ENCODE results near the gene PLA2G12A. TPM values are rescaled to one million over a fixed set of nuclear protein-coding genes. Genes with fewer than 3 reads are reported as not detected.

PLA2G12A gene
- total RNA-seq, 1 experiment from 2014 or later: 37.9 TPM

DNA sequence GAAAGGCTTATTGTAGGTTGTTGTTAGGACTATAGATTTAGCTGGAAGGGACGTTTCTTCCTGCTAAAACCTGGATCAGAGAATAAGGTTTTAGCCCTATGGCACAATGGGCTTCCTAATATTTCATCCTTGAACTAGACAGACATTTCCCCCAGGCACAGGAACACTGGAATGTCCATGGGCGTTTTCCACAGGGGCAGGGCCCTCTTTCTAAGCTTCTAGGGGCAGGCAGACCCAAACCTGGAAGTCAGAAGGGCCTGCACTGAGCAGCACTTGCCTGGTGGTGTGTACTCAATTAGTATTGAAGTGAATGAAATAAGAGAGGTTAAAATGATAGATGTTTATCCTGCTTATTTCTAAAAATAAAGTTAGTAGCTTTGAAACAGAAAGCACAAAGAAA, 67.8 kb downstream of the PLA2G12A start (continued):
- TF ChIP-seq, protein P1, sequence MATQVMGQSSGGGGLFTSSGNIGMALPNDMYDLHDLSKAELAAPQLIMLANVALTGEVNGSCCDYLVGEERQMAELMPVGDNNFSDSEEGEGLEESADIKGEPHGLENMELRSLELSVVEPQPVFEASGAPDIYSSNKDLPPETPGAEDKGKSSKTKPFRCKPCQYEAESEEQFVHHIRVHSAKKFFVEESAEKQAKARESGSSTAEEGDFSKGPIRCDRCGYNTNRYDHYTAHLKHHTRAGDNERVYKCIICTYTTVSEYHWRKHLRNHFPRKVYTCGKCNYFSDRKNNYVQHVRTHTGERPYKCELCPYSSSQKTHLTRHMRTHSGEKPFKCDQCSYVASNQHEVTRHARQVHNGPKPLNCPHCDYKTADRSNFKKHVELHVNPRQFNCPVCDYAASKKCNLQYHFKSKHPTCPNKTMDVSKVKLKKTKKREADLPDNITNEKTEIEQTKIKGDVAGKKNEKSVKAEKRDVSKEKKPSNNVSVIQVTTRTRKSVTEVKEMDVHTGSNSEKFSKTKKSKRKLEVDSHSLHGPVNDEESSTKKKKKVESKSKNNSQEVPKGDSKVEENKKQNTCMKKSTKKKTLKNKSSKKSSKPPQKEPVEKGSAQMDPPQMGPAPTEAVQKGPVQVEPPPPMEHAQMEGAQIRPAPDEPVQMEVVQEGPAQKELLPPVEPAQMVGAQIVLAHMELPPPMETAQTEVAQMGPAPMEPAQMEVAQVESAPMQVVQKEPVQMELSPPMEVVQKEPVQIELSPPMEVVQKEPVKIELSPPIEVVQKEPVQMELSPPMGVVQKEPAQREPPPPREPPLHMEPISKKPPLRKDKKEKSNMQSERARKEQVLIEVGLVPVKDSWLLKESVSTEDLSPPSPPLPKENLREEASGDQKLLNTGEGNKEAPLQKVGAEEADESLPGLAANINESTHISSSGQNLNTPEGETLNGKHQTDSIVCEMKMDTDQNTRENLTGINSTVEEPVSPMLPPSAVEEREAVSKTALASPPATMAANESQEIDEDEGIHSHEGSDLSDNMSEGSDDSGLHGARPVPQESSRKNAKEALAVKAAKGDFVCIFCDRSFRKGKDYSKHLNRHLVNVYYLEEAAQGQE (IDR thresholded peaks at IDR 0.05; ENCODE audit: low read depth): no peak
- TF ChIP-seq ELF1 (IDR thresholded peaks at IDR 0.05; ENCODE audit: borderline replicate concordance, low read depth) (no peak), EZH2phosphoT487 (IDR thresholded peaks at IDR 0.05; ENCODE audit: borderline replicate concordance) (no peak), ZFX (IDR thresholded peaks at IDR 0.05) (no peak), RAD21 (IDR thresholded peaks at IDR 0.05; ENCODE audit: low read depth) (no peak)
- TF ChIP-seq, protein P2, sequence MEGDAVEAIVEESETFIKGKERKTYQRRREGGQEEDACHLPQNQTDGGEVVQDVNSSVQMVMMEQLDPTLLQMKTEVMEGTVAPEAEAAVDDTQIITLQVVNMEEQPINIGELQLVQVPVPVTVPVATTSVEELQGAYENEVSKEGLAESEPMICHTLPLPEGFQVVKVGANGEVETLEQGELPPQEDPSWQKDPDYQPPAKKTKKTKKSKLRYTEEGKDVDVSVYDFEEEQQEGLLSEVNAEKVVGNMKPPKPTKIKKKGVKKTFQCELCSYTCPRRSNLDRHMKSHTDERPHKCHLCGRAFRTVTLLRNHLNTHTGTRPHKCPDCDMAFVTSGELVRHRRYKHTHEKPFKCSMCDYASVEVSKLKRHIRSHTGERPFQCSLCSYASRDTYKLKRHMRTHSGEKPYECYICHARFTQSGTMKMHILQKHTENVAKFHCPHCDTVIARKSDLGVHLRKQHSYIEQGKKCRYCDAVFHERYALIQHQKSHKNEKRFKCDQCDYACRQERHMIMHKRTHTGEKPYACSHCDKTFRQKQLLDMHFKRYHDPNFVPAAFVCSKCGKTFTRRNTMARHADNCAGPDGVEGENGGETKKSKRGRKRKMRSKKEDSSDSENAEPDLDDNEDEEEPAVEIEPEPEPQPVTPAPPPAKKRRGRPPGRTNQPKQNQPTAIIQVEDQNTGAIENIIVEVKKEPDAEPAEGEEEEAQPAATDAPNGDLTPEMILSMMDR (IDR thresholded peaks at IDR 0.05 in 2 of 3, conservative IDR thresholded peaks at IDR 0.05 in 1 of 3; ENCODE audit: borderline replicate concordance in 1 of 3, insufficient read depth in 1 of 3, low read depth in 2 of 3, low read length in 2 of 3): no peak

Other genes with a start within 250 kb of the PLA2G12A start
- 18.6 TPM for gene MCUB, start 169.8 kb downstream of the PLA2G12A start, total RNA-seq (2021; ENCODE audit: unreplicated experiment)
- gene CASP6, start 26.6 kb downstream of the PLA2G12A start, total RNA-seq (2021; ENCODE audit: unreplicated experiment): 18.1 TPM
- 0.84 TPM for gene CFI, start 71.9 kb upstream of the PLA2G12A start, total RNA-seq (2021; ENCODE audit: unreplicated experiment)
- 40.6 TPM for gene GAR1, start 85.7 kb upstream of the PLA2G12A start, total RNA-seq (2021; ENCODE audit: unreplicated experiment)
- gene RRH, start 97.9 kb upstream of the PLA2G12A start, total RNA-seq (2021; ENCODE audit: unreplicated experiment): 0.42 TPM
- 0.47 TPM for gene LRIT3, start 118.0 kb upstream of the PLA2G12A start, total RNA-seq (2021; ENCODE audit: unreplicated experiment)
- gene EGF, start 182.8 kb upstream of the PLA2G12A start, total RNA-seq (2021; ENCODE audit: unreplicated experiment): 0.57 TPM

Data from HCT116 (cell line).